Peyer's patch (tissue), 4 donors: ENCODE results near the gene UGT8.

Experiments
- CTCF ChIP-seq, 6 experiments: fragments of 450-650 bp in 4 of 6; fragments of 200-600 bp in 2 of 6; sonication (generic) in 1 of 6; IDR thresholded peaks; one replicate each; pipeline ENCODE4 v1.5.1; 2017 to 2019; ENCODE audit warnings: antibody characterized with exemption in 6 of 6, mild to moderate bottlenecking in 3 of 6, moderate library complexity in 1 of 6
- POLR2A ChIP-seq, 2 donors: fragments of 450-650 bp; IDR thresholded peaks; one replicate each; pipeline ENCODE4 v1.5.1; 2017; ENCODE audit warnings: antibody characterized with exemption in 2 of 2, mild to moderate bottlenecking in 2 of 2, moderate library complexity in 2 of 2

GRCh38 chr4:114597410-114598115 is 1.0 kb upstream of the UGT8 start:
- TF ChIP-seq CTCF (IDR thresholded peaks at IDR 0.05) (no peak), POLR2A (IDR thresholded peaks at IDR 0.05) (no peak)
